ENCODE results near the gene CEP112.

- no peak for TF ChIP-seq ZFP3 (CRISPR knock-in tag; IDR thresholded peaks at IDR 0.05)
- no peak for TF ChIP-seq ZFP30 (CRISPR knock-in tag; IDR thresholded peaks at IDR 0.05)
- no peak for TF ChIP-seq PATZ1 (CRISPR knock-in tag; IDR thresholded peaks at IDR 0.05; ENCODE audit: borderline replicate concordance)
- no peak for TF ChIP-seq SNAI2 (CRISPR knock-in tag; IDR thresholded peaks at IDR 0.05)
- TF ChIP-seq CSDC2 (CRISPR knock-in tag; IDR thresholded peaks at IDR 0.05): no peak
- TF ChIP-seq RARB (CRISPR knock-in tag; IDR thresholded peaks at IDR 0.05): no peak
- no peak for TF ChIP-seq POU6F1 (CRISPR knock-in tag; IDR thresholded peaks at IDR 0.05; ENCODE audit: borderline replicate concordance, low read depth)
- TF ChIP-seq BACH2 (CRISPR knock-in tag; IDR thresholded peaks at IDR 0.05; ENCODE audit: borderline replicate concordance): no peak
- no peak for TF ChIP-seq ZNF565 (CRISPR knock-in tag; conservative IDR thresholded peaks at IDR 0.05; ENCODE audit: low read depth)
- no peak for TF ChIP-seq CSRNP3 (CRISPR knock-in tag; IDR thresholded peaks at IDR 0.05)
- TF ChIP-seq ARNTL (CRISPR knock-in tag; IDR thresholded peaks at IDR 0.05; ENCODE audit: borderline replicate concordance, low read depth): no peak
- TF ChIP-seq GLIS3 (CRISPR knock-in tag; IDR thresholded peaks at IDR 0.05): no peak
Measured at GRCh38 chr17:65967372-65967771, 224.6 kb downstream of the CEP112 start.
